Fibroblast of gingiva (primary cell): Measurements from ENCODE around the gene BOLA1.
"Not testable (repeated sequence)": the region's sequence is repeated elsewhere in the genome, so short reads cannot be mapped to it uniquely, and the experiment has no call there.

Source experiments
- DNase-seq: peaks from one replicate; pipeline ENCODE4 v3.0.0-alpha.2; 2011; ENCODE audit warnings: low read depth

BOLA1 gene

DNA sequence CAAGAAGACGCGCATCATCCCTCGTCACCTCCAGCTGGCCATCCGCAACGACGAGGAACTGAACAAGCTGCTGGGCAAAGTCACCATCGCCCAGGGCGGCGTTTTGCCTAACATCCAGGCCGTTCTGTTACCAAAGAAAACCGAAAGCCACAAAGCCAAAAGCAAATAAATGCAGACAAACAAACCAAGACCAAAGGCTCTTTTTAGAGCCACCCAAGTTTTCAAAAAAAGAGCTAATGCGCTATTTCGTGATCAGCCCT is 12.2 kb upstream of the BOLA1 start:
- not testable (repeated sequence) for DNase-seq

DNA sequence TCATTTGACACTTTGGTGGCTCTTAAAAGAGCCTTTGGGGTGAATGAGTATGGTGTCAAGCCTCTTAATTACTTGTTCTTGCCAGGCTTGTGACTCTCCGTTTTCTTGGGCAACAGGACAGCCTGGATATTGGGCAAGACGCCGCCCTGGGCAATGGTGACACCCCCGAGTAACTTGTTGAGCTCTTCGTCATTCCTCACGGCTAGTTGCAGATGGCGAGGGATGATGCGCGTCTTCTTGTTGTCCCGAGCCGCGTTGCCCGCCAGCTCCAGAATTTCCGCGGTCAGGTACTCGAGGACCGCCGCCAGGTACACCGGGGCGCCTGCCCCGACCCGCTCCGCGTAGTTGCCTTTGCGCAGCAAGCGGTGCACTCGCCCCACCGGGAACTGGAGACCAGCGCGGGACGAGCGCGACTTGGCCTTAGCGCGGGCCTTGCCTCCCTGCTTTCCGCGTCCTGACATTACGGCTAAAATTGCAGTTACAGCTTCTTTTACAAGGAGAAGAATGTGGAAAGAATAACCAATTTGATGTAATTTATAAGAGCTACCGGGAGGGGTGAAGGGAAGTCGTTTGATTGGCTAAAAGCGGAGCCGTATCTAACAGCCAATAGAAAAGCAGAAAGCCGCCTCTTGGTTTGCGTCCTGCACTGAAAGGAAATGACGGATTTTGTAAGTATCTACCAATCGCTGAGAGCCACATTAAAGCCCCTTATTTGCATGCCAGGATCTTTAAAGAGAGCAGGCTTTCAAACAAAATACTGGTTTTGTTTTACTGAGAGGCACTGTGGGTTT is 11.7 kb upstream of the BOLA1 start:
- peak; percentile 99 for DNase-seq

DNA sequence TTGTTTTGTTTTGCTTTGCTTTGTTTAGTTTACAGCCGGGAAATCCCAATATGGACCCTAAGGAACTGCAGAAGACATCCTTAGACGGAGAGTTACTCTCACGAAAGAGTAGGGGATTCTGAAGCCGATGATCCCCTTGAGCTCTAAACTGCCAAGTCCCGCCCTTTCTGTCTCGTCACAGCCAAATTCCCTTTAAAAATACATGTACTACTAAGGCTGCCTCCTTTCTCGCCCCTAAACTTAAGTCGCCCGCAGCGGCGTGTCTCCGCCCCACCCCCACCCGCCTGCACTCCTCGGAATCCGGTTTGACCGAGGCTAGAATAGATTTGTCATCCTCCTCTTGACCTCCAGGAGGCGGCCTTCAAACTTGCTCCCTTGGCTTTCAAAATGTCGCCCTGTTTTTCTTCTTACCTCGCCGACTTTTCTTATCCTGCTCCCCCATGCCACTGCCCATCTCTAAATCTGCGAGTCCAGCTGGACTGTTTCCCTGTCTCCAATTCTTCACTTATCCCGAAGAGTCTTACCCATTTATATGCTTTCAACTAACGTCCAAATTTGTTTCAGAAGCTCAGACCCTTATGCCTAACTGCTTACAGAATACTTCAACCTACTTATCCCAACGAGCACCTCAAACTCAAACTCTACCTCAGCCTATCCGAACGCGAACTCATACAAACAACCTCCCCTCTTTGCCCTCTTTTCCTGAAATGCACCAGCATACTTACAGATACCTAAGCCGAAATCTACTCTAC is 10.9 kb upstream of the BOLA1 start:
- peak; percentile 88 for DNase-seq

DNA sequence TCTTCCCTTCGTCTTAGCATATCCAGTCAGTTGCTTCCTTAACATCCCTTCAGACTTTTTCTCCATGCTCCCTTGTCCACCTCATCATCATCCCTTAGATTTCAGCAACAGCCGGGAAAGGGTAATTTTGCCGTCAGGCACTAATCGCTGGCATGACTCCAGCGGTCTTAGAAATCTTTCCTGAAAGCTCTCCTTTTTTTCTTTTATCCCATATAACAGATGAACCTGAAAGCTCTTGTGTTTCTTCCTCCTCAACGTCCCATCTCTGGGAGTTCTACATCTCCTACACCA is 10.4 kb upstream of the BOLA1 start:
- DNase-seq = peak; percentile 47

DNA sequence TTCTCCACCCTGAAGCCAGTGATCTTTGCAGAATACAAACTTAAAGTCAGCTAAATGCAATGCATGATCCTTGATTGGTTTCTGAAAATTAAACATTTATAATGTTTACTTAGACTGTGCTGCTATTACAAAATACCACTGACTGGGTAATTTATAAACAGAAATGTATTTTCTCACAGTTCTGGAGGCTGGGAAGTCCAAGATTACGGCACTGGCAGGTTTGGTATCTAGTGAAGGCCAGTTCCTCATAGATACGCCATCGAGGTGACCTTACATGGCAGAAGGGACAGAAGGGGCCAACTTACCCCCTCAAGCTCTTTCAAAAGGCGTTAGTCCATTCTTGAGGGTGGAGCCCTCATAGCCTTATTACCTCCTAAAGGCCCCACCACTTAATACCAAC is 2.8 kb upstream of the BOLA1 start:
- DNase-seq = no peak

DNA sequence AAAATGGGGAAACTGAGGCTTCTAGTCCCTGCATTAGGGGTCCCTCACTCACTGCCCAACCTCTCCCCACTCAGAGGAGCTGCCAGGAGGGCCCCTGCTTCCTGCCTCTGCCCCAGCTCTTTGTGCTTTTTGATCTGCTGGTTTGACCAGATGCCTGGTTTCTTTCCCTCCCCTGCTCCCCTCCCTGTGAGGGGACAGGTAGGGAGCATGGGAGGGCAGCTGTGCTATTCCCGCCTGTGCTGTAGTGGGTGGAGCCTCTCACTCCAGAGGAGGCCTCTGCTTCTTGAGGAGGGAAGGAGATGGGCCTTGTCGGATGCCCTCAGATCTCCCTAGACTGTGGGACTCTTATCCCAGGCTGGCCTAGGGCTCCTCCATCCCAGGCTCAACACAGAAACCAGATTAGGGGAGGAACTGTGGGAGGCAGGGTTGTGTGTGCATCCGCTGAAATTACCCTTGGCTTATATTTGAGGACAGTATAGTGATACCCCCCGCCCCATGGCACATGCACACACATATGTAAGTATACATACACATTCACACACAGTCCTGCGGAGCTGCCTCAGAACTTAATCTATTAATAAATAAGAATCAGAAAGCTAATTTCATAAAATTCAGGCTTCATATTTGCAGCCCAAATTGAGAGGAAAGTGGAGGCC is 4.6 kb downstream of the BOLA1 start:
- DNase-seq = no peak

DNA sequence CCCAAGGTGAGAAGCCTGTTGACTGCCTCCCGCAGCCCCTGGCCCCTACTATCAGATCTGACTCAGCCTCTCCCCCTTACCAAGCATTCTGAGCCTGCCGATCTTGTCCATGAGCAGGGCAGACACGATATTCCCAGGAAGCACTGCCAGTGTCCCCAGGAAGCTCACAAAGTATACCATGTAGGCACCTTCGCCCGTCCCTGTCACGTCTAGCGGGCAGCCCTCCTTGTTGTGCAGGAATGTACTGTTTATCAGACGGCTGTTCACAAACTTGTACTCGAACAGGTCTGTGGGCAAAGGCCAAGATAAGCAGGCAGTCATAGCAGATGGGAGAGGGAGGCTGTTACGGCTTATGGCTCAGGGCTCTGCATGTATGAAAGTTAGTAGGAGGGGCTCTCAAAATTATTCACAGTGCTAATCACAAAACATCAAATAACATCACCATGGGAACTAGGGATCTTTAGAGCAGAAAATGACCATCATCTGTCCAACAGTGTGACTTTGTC is 7.3 kb downstream of the BOLA1 start:
- no peak for DNase-seq

DNA sequence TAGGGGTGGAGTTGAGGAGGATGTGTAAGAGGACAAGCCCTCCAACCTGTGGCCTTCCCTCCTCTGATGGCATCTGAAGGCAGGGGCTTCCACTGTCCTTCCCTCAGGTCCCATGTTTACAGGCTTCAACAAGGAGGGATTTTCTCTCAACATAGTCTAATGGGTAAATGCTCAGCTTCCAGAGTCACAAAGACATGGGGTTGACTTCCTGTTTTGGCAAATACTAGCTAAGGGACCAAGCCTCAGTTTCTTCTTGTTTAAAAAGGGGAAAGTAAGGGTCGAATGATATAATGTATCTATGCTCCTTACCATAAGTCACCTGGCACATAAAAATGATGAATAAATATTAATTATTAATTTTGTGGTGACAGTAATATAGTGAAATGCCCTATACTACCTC is 15.2 kb downstream of the BOLA1 start:
- no peak for DNase-seq

DNA sequence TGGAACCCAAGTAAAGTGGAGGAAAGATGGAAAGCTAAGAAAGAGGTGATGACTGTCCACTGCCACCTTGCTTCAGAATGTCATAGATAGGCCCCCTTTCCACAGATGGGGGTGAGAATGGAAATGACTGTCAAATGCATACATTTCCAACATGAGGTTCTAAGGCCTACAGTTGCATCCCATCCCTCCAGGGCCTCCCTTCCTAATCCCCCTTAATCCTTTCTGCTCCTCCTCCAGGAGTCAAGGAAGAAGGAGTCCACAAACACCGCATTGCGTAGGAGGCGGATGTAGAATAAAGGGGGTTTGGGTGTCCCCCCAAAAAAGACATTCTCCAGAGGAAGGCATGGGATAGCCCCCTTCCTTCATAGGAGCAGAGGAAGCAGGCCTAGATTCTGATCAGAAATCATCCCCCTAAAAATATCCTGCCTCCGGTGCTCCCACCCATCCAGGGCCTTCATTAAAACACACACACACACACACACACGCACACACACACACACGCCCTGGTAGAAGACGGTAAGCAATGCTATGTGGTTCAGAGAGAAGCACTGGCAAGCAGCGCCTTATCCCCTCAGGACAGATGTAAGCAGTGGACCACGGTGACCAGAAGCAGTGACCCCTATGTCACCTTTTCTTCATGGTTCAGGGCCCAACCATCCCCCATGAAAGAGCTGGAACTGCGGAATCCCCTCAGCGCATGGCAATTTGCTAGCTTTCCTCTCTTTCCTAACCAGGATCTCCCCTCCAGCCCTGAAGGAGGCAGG is 16.2 kb downstream of the BOLA1 start:
- no peak for DNase-seq

DNA sequence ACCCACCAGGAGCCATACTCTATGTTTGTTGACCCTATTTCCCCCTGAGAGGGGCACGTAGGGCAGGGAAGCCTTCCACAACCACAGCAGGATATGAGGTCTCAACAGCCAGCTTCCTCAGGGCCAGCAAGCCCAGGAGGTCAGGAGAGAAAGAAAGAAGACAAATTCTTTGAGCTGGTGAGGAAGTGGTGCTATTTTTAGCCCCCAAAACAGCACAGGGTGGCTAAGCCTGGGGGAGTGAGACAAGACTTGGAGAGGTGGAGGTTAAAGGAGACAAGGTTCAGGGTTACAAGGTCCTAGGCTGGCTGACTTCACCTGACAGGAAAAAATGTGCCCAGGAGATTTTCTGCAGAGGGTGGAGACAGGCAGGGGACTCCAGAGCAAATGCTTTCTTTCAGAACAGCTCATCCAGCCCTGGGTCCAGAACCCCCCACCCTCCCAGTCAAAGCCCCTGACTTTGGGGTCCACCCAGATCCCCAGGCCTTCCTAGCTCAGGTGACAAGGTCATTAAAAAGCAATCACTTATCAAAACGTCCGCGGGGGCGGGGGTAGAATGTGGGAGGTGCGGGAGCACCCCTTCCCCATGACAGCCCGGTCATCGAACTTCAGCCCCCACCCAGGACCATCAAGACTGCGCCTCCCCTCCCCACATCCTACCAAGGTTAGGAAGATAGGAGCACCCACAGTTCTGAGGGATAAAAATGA is 17.0 kb downstream of the BOLA1 start:
- DNase-seq = no peak

DNA sequence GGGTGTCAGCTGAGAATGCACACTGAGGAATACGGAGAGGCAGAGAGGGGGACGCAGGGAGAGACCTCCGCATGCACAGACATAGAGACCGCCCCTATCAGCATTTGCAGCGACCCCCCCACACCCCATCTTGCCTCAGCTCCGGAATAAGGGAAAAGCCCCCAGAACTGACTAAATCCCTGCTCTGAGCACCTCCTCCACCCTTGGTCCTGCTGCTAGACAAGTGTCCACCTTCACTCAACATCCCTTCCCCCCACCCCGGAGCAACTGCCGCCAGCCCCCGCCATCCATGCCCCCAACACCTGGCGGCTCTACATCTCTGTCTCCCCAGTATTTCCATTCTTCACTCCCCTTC is 17.5 kb downstream of the BOLA1 start:
- no peak for DNase-seq

DNA sequence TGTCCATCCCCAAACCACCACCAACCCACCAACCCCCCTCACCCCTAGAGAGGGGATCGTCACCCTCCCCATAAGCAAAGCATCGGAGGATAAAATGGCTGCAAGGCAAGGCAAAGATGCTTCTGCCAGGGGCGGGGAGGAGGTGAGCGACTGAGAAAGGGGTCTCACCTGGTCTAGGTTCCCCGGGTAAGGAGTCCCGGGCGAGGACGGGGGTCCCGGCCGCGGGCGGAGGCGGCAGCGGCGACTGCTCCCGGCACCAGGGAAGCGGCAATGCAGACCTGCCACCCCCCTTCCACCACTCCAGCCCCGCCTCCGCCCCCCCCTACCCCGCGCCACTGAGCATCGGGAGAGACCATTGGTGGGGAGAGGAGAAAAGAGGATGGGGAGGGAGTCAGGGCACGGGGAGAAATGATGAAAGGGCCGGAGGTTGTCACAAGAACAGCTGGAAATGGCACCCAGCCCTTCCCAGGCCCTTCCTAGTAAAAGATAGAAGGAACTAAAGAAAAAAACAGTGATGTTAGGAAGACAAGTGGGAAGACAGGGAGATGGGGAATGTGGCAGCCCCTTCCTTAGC is 18.3 kb downstream of the BOLA1 start, which contains the start of gene SV2A:
SV2A (minus strand) TSS at position 274 of the 574 bp plus-strand sequence. CDS start 4,004 bp downstream, outside the sequence.
- peak; percentile 69 for DNase-seq

DNA sequence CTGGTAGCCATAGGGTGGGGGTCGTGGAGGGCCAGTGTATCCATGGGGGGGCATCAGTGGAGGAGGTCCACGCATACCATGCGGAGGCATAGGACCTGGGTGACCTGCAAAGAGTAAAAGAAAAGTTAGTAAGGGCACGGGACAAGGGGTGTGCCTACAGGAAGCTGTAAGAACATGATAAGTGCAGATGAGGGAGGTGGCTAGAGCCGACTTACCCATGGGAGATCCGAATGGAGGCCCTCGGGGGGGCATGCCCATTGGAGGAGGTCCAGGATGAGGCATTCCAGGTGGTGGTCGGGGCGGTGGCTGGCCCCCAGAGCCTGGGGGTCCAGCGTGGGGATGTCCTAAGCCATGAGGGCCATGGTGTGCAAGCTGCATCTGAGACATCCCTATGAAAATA is 24.3 kb downstream of the BOLA1 start:
- DNase-seq = no peak

DNA sequence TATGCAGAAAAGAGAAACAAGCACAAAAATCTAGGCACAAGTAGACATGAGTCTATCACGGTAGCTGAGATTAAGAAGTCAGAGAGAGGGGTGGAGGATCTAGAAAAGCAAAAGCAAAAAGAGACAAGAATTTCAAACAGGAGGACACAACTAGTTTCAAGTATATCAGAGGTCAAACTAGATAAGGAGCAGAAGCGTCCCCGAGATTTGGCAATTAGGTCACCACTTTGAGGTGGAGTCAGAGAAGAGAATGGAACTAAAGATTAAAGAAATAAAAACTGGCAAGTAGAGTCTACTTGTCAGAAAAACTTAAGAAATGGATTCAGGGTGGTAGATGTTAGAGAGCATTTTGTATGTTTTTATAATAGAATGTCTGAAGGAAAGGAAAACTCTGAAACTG is 26.0 kb downstream of the BOLA1 start:
- no peak for DNase-seq

DNA sequence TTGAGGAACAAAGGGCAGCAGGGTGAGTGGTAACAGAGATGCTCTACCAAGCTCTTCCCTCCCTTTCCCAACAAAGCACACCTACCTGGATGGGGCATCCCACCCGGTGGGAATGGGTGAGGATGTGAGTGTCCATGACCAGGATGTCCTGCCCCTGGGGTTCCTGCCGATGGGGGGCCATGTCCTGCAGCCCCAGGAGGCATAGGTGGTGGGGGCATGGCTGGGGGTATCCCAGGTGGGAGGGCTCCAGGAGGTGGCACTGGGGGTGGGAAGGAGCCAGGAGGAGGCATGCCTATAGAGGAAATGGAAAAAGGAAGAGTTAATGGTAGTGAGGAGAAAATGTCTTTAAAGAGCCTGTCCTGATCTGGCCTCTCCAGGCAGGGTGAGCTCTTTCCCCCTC is 26.4 kb downstream of the BOLA1 start:
- no peak for DNase-seq

DNA sequence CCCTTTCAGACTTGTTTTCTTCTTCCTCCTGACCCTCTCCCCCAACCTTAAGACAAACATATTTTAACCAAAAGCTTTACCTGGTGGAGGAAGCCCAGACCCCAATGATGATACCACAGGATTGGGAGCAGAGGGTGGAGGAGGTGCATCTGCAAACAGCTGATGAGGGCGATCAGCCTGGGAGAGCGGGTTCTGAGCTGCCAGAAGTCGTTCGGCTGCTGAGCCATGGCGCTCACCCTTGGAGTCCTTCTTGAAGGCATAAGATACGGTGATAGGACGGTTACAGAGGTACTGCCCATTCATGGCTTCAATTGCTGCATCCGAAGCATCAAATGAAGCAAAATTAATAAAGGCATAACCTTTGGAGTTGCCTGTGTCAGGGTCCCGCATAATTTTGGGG is 26.9 kb downstream of the BOLA1 start:
- DNase-seq = no peak

DNA sequence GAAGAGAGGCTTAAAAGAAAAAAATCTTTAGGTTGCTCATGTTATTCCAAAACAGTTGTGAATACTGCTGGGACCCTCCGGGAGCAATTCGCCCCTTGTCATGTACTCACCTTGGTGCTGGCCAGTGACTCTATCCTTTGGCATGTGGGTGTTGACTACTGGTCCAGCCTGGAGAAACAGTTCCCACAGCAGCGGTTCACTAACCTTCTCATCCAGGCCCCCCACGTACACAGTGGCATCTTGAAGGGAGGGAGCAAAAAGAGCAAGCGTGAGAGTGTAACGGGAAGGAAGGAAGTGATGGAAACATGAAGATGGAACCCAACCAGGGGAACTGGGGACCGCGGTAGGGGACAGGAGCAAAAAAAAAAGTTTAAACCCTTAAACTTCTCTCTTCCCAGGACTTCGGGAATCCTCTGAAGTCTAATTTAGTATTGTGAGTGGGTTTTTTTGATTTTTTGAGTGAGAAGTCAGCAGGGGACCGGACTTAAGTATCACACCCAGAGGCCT is 27.7 kb downstream of the BOLA1 start:
- no peak for DNase-seq

DNA sequence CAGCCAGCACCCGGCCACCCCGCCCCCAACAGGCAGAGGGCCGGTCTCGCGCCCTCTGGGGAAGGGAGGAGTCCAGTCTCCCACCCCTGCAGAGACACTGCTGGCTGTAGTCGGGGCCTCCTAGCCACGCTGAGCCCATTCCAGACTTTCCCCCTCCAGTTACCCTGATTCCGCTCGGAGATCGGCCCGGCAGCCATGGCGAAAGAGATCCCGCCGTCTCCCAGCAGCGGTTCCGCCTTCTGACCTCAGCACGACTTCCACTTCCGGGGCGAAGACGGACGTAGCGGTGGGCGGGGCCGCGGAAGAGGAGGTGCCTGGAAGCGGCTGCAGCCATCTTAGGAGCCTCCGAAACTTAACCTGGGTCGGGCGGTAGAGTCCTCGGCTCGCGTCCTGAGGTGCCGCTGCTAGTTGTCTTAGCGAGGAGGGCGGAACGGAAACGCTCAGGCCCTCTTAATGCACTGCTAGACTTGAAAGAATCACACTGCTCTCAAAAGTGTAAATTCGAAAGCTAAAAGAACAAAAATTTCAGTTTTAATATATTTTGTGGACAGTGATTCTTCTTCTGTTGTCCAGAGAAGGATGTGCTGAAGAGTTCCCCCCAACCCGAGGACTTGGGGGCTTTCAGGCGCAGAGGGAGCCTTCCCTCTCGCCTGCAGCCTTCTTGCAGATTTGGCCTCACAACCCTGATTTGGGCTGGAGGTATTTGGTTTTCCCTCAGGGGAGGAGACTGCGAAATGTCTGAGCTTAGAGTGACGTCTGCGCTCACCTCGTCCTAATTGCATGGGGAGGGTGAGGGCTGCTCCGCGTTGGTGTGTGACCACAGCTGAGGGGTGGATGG is 28.4 kb downstream of the BOLA1 start, which contains the start of gene SF3B4:
SF3B4 (minus strand) TSS at position 241 of the 838 bp plus-strand sequence; CDS start at position 197, 44 bp downstream.
- DNase-seq = peak; percentile 90

DNA sequence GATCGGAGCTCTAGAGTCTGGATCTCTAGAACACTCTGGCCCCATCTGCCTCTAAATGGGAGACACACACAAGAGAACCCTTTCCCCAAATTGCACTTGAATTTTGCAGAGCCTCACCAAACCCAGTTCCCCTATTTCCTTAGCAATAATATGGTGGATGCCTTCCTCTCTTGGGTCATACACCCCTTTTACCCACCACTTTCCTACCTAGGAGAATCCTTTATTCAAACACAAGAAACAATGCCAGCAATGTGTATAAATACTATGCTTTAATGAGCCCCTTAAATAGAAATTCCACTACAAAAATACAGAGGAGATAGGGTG is 29.0 kb downstream of the BOLA1 start:
- no peak for DNase-seq

DNA sequence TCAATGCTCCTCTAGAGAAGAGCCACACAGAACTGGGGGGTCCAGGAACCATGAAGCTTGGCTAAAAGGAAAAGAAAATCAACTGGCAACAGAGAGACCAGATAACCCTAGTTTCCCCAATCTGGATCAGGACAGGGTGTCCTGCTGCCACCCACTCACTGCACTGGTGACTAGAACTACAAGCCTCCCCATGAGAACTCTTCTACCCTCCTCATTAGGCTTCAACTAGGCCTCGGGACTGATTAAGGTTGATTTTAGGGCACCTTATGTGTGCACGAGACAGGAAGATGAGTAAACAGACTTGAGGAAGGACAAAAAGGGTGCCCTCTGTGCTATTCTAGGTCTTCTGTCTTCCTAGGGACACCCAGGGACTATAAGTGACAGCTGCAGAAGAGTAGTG is 30.5 kb downstream of the BOLA1 start:
- DNase-seq = no peak
